ENCODE results near the gene TXK.

DNA sequence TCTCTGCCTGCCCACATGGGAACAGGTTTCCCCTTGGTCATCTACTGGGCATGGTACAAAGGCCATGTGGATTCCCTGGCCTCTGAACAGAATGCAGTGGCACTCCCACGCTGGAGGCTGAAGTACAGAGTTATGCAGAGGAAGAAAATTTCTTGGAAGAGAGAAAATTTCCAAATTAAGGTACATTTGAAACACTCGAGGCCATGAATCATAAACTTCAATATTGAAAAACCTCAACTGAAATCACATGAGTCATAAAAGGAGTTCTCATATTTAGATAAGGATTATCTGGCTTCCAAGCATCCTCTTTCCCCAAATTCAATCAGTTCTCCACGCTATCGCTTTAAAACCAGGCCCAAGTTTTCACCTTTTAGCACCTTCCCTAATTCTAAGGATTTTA is 28.1 kb upstream of the TXK start:
- TF ChIP-seq, protein P1, sequence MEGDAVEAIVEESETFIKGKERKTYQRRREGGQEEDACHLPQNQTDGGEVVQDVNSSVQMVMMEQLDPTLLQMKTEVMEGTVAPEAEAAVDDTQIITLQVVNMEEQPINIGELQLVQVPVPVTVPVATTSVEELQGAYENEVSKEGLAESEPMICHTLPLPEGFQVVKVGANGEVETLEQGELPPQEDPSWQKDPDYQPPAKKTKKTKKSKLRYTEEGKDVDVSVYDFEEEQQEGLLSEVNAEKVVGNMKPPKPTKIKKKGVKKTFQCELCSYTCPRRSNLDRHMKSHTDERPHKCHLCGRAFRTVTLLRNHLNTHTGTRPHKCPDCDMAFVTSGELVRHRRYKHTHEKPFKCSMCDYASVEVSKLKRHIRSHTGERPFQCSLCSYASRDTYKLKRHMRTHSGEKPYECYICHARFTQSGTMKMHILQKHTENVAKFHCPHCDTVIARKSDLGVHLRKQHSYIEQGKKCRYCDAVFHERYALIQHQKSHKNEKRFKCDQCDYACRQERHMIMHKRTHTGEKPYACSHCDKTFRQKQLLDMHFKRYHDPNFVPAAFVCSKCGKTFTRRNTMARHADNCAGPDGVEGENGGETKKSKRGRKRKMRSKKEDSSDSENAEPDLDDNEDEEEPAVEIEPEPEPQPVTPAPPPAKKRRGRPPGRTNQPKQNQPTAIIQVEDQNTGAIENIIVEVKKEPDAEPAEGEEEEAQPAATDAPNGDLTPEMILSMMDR (IDR thresholded peaks at IDR 0.05), result no peak
- TF ChIP-seq POLR2AphosphoS5 (IDR thresholded peaks at IDR 0.05), result no peak
- TF ChIP-seq EP300 (IDR thresholded peaks at IDR 0.05), result no peak
- TF ChIP-seq POLR2A (IDR thresholded peaks at IDR 0.05), result no peak
